Colon (tissue), 2 donors: ENCODE measurements around the gene ITIH1.

Experiments used
- FAIRE-seq: peaks from 2 replicates; lab custom pipeline; 2012; peaks lifted over from hg19 to GRCh38; lab: Jason Lieb, UNC
- donor health status: control.
- donor health status: control.

The ITIH1 gene

GRCh38 chr3:52816654-52817053, 39.3 kb downstream of the ITIH1 start:
- no peak for FAIRE-seq

GRCh38 chr3:52817221-52817620, 39.8 kb downstream of the ITIH1 start:
- no peak for FAIRE-seq

GRCh38 chr3:52817860-52818259, 40.5 kb downstream of the ITIH1 start:
- no peak for FAIRE-seq

- FAIRE-seq = no peak
Observed at GRCh38 chr3:52819936-52820335, 42.5 kb downstream of the ITIH1 start.

GRCh38 chr3:52820736-52821135, 43.3 kb downstream of the ITIH1 start:
- no peak for FAIRE-seq

GRCh38 chr3:52822363-52822762, 45.0 kb downstream of the ITIH1 start:
- FAIRE-seq = no peak

GRCh38 chr3:52824037-52824436, 46.6 kb downstream of the ITIH1 start:
- no peak for FAIRE-seq

GRCh38 chr3:52827441-52827840, 50.0 kb downstream of the ITIH1 start:
- FAIRE-seq = no peak

GRCh38 chr3:52827866-52828376, 50.5 kb downstream of the ITIH1 start:
- FAIRE-seq = no peak

- FAIRE-seq = no peak
Observed at GRCh38 chr3:52829482-52829881, 52.1 kb downstream of the ITIH1 start.

- FAIRE-seq = no peak
Observed at GRCh38 chr3:52829906-52830463, 52.6 kb downstream of the ITIH1 start.

GRCh38 chr3:52830535-52831258, 53.3 kb downstream of the ITIH1 start, which contains the start of gene ITIH4:
Gene ITIH4, minus strand, starts transcription at chr3:52830672. Its CDS starts 30 bp downstream, at chr3:52830642.
- FAIRE-seq = no peak

GRCh38 chr3:52831500-52832301, 54.3 kb downstream of the ITIH1 start:
- no peak for FAIRE-seq

GRCh38 chr3:52833202-52833601, 55.8 kb downstream of the ITIH1 start:
- no peak for FAIRE-seq

GRCh38 chr3:52834871-52835501, 57.6 kb downstream of the ITIH1 start, which contains the start of gene MUSTN1:
Gene MUSTN1, minus strand, starts transcription at chr3:52835019. Its CDS starts 71 bp downstream, at chr3:52834948.
- no peak for FAIRE-seq

GRCh38 chr3:52835766-52836470, 58.5 kb downstream of the ITIH1 start:
- no peak for FAIRE-seq

- no peak for FAIRE-seq
Observed at GRCh38 chr3:52836471-52836845, 59.1 kb downstream of the ITIH1 start.

GRCh38 chr3:52836986-52837385, 59.6 kb downstream of the ITIH1 start:
- FAIRE-seq = no peak

- FAIRE-seq = no peak
Observed at GRCh38 chr3:52838561-52839267, 61.3 kb downstream of the ITIH1 start.

GRCh38 chr3:52839268-52839575, 61.8 kb downstream of the ITIH1 start:
- no peak for FAIRE-seq

- FAIRE-seq = no peak
Observed at GRCh38 chr3:52839892-52840545, 62.6 kb downstream of the ITIH1 start.
